Activated gamma-delta T cell (primary cell): Measurements from ENCODE around the gene GPRC5C.
A peak's percentile ranks its signal among the peaks of the same experiment; 100 is the strongest.

Experiments
- DNase-seq: peaks from one replicate; lab custom pipeline; 2025; lab: John Stamatoyannopoulos, UW

Gene GPRC5C

DNA sequence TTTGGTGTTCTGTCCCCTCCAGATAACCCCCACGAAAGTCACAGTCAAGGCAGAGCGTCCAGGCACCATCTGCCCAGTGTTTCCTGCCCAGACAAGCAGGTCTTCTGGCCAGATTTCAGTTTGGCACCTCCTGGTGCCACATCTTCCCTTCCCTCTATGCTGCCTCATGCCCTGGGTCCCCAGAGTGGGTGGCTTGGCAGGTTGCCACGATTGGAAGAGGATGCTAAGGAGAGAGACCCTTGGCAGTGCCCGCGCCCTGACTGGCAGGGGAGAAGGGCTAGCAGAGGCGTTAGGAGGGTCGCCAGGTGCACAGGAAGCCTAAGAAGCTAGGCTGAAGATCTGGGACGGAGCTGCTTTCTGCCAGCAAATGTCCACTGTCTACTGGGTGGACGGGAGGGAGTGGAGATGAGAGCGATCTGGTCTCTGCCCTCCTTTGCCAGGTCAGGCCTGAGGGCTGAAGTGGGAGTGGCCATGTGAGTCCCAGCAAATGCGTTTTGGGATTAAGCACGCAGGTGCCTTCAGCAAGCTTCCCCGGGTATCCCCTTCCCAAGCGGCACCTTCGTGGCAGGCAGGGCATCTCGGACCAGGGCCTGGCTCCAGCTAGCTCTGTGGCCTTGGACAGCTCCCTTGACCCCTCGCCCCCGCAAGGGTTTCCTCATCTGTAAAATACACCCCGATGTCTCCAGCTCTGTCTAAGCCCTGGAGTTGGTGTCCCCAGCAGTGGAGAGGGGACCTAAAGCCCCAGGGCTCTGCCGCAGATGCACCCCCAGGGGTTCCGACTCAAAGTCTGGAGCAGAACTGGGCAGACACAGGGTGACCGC is 21.2 kb downstream of the GPRC5C start:
- no peak for DNase-seq

DNA sequence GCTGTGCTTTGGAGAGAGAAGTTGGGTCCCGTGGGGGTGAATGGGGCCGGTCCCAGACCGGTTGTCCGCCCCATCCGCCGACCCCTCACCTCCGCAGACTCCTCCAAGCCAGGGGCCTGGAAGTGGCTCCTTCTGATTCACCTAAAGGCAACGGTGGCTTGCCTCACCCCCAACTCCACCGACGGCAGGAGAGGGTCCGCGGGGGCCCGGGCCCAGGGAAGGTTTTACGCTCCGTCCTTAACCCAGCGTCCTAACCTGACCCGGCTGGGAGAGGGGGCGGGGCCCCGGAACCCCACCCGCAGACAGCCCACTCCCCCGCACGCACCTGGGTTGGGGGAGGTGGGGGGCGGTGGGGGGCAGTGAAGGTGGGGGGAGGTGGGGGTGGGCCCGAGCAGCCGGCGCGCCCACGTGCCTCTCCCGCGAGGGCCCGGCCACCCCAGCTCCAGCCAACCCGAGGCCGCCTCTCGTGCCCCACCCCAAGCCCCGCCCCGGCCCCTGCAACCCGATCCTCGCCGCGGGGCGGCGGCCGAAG is 21.8 kb downstream of the GPRC5C start:
- peak; percentile 66 for DNase-seq

DNA sequence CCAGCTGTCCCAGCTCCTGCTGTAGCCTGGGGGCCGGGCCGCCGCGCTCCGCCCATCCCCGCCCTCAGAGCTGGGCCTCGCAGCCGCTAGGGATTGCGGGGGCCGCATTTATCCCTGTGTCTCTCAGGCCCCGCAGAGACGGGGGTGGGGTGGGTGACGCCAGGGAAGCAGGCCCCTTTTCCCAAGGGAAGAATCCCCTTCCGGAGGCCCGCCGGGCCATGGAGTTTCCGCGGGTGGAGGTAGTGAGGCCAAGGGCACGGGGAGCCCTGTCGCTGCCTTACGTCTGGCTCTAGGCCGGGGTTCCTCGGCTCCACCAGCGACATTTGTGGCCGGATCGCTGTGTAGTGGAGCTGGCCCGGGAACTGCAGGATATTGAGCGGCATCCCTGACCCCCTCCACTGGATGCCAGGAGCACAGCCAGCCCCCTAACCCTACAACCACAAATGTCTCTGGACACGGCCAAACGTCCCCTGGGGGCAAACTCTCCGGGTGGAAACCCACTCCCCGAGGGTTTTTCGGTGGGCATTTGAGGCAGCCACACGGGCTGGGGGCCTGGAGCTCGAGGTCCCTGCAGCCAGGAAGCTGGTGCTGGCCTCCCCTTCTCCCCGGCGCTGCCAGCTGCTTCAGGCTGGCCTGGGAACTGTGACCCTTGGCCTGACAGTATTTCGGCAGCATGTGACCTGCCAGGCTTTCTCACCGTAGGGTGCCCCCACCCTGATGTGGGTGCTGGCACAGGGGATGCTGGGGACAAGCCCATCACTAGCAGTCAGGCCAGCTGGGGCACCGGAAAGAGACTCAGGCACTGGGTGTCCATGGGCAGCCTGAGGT is 22.5 kb downstream of the GPRC5C start:
- no peak for DNase-seq

DNA sequence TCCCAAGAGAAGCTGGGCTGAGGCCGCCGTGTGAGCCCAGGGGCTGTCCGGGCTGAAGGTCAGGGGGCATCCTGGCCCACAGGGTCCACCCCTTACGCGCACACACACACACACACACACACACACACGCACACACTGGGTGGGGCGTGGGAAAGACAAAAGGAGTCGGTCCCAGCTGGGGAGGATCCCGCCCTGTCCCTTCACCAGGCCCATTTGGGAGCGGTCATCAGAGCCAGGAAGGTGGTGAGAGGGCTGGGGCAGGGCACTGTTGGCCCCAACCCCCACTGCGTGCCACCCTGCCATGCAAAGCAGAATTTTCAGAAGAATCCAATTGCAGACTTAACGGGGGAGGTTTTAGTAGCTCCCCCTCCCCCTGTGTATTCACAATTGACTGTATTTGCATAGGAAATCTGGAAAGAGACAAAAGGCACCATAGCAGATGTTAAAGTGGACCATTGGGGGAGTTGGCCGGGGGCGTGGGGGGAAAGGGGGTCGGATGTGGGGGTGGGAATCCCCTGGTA is 23.2 kb downstream of the GPRC5C start:
- DNase-seq = no peak

DNA sequence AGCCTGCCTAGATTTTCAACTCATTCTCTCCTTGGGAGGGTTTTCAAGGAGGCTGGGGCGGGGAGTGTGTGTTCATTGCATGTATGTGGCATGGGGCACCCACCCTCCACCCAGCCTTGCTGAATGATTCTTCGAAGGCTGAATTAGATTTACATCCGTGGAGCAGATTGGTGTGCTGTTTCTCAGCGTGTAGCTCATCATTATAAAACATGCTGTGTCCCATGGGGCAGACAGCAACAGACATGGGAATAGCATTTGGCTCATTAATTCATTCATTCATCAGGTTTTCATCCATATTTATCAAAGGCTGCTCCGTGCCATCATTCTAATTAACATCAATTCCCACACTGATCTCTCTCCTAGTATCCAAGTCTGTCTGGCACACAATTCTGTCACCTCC is 23.9 kb downstream of the GPRC5C start:
- DNase-seq = no peak

DNA sequence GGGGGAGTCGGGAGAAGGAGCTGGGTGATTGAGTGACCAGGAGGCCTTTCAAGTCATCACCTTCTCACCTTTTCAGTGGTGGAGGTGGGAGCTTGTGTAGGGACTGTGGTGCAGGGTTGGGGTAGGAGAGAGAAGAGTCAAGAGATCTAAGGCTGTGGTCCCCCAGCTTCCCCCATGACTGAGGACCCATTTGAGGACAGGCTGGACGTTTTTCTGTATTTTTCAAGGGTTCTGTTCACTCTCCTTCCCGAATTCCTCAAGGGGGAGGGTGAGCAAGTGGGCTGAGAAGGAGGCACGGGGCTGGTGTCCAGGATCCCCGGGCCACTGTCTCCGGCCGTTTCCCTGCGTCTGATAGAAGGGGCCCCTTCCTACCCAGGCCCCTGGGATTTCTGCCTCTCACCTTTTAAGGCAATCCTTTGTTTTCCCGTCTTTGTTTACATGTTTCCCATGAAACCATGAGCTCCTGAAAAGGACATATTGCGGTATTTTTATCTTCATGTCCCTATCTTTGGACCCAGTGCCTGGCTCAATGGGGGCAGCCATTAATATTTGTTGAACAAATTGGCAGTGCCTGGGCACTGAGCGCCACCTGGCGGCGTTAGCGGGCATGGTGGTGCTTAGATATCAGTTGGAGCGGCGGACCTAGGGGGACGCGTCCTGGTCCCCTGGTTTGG is 25.4 kb downstream of the GPRC5C start:
- peak; percentile 48 for DNase-seq

DNA sequence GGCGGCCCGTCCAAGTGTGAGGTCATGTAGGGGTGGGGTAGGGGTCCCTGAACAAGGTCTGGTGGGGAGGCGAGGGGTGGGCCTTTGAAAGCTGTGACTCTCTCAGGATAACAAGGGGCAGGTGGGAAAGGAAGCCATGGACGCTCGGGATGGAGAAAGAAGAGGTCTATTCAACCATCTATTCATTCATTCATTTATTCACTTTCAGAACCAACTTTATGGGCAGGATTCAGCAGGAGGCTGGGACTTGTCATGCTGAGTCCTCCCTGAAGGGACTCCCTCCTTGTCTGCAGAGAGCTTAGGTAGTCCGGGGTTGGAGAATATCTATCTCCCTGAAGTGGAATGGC is 25.9 kb downstream of the GPRC5C start:
- DNase-seq = no peak

DNA sequence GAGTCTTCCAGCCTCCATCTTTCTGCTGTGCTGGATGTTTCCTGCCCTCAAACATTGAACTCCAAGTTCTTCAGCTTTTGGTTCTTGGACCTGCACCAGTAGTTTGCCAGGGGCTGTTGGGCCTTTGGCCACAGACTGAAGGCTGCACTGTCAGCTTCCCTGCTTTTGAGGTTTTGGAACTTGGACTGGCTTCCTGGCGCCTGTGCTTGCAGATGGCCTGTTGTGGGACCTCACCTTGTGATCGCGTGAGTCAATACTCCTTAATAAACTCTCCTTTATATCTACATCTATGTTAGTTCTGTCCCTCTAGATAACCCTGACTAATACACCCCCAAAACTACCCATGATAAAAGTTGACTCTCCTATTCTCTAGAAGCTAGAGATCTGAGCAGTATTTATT is 26.9 kb downstream of the GPRC5C start:
- DNase-seq = no peak

DNA sequence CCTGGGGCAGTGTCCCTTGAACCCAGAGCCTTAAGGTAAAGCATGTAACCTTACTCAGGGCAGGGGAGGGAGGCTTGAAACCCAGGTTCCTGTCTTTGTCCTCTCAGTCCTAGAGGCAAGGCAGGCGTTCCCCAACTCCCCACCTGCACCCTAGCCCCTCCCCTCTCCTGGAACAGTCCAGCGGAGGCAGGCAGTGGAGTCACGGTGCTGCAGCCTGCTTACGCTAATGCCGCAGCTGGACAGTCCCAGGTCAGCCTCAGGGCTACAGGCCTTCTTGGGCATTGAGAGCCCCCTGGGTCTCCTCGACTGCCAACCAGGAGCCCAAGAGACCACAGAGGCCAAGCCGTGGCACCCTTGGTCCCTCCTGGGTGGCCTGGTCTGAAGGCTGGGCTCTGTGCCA is 27.7 kb downstream of the GPRC5C start:
- no peak for DNase-seq

DNA sequence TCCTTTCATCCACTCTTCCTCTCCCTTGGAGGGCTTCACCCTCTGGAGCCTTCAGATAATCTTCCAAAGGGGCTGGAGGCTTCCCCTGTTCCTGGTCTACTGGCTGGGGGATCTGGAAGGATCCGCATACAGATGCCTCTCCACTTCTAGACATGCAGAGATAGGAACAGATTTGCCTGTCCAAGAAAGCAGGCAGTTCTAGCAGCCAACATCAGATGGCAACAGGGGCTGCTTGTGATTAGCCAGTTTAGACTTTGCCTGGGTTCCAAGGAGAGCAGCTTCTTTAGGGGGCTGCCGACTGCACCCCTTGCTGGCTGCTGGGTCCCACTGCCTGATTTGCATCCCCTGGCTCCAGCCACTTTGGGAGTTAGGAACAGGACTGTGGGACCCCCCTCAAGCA is 28.4 kb downstream of the GPRC5C start:
- no peak for DNase-seq

DNA sequence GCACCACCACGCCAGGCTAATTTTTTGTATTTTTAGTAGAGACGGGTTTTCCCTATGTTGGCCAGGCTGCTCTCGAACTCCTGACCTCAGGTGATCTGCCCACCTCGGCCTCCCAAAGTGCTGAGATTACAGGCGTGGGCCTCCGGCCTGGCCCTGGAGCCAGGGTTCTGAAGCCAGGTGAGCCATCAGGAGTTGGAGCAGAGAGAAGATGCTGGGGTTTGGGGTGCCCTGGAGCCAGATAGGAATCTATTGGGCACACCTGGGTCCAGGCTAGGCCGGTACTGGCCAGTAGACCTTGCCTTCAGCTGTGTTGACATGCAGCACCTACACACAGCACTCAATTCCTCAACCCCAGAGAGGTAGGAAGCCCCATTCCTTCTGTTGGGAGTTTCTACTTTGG is 29.1 kb downstream of the GPRC5C start:
- no peak for DNase-seq

DNA sequence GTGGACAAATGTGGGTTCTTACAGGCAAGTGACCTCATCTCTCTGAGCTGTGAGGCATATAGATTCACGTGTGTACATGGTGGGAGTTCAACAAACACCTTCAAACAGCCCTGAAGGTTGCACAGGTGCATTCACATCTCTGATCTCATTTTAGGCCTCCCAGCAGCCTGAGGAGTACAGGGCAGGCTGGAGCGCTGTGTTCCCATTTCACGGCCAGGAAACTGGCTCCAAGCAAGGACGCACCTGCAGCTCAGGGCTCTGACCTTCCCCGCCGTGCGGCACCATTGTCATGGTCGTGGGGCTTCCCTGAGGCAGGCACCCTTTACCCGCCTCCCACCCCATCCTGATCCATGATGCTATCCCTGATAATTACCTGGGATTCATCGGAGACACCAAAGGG is 29.7 kb downstream of the GPRC5C start:
- no peak for DNase-seq

DNA sequence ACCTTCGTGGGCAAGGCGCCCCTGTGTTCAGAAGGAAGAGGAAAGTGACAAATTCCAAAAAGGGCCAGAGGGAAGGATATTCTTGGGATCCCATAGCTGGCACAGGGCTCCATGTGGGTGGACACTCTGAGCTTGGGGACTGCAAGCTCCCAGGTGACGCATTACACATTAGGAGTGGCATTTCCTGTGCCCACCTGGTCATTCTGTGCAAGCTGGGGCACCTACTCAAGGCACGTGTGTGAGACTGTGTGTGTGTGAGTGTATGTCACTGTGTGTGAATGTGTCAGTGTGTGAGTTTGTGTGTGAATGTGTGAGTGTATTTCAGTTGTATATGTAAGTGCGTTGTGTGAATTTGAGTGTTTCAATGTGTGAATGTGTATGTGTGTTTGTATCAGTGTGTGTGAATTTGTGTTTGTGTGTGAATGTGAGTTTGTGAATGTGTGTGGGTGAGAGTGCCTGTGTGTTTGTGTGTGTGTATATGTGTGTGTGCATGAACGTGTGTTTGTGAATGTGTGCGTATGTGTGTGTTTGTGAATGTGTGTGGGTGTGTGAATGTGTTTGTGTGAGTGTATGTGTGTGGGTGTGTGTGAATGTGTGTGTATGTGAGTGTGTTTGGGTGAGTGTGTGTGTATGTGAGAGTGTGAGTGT is 33.0 kb downstream of the GPRC5C start:
- no peak for DNase-seq

DNA sequence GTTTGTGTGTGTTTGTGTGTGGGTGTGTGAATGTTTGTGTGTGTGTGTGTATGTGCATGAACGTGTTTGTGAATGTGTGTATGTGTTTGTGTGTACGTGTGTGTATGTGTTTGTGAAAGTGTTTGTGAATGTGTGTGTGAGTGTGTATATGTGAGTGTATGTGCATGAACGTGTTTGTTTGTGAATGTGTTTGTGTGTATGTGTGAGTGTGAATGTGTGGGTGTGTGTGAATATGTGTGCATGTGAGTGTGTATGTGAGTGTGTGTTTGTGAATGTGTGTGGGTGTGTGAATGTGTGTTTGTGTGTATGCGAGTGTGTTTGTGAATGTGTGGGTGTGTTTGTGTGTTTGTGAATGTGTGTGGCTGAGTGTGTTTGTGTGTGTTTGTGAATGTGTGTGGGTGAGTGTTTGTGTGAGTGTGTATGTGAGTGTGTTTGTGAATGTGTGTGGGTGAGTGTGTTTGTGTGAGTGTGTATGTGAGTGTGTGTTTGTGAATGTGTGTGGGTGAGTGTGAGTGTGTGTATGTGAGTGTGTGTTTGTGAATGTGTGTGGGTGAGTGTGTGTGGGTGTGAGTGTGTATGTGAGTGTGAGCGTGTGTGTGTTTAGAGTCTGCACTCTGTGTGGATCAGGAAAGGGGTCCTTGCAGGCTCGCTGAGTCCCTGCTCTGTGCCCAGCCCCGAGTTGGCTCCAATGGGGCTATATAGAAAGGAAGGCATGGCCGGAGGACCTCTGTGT is 33.7 kb downstream of the GPRC5C start:
- no peak for DNase-seq

DNA sequence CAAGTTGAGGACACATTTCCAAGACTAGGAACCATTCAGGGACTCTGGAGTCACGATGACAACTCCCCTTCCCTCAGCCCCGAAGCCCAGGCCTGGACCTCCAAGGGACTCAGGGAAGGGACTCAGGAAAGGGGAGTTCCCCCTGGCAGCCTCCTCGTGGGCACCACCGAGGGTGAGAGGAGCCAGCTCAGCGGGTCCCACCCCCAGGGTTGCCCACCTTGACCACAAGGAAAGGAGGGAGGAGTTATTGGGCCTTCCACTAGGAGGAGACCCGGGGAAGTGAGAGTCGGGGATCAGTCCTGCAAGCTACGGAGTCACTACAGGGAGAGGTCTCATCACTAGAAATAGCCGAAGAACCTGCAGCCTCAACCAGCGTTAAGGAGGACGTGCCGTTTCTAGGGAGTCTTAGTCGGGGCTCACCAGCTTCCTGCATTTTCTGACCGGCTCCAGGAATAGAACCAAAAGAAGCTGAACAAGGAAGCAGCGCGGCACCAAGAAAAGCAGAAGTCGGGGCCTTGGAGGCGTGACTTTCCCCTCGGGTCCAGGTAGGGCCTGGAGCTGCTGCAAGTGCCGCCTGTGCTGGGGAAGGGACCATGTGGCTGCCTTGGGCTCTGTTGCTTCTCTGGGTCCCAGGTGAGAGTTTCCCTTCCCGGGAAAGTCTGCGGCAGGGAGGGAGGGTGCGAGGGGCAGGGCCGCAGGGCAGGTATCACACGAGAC is 34.4 kb downstream of the GPRC5C start, which contains the start of gene CD300A:
Gene CD300A, plus strand, starts transcription at position 524 of the 717 bp plus-strand sequence. Its CDS starts 70 bp downstream, at position 594.
- DNase-seq = no peak

DNA sequence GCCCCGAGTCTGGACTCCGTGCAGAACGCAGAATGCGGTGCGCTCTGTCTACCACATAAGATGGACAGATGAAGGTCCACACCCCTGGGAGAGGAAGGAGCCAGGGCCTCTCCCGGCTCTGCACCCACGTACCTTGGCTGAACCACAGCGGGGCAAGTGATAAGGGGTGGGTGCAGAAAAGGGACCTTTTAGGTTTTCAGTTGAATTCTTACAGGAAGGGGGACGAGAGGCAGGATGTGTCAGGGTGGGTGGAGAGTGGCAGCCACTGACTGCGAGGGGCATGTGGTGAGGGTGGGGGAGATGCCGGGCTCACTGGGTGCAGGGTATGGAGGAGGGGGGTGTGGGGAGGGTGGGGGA is 34.9 kb downstream of the GPRC5C start:
- DNase-seq = no peak

DNA sequence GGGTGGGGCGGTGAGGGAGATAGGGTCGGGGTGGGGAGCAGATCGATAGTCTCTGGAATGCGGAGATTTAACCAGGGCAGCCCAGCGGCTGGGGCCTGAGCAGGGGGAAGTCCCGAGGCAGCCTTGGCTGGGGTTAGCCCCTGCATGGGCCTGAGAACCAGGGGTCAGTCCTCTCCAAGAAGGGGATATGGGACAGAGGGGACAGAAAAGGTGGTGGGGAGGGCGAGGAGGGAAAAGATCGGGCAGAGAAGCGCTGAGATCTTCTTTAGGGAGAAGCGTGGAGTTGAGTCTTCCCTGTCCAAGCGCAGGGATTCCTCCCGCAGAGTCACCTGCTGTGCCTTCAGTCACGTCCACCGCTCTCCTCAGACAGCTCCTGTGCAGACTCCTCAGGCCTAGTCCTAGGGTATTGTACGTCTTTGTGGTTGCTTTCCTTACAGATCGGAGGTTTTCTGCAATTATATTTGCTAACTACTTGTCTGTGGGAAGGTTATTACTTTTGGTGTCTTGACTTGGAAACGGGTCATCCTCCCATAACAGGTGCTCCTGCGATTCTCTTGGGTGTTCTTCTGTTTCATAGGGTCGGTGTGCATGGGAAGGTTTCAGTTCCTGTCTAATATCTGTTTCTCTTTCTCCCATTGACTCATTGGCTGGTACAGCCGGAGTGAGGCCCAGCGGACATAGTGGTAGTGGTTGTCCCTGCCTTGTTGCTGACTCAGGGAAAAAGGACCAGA is 35.5 kb downstream of the GPRC5C start:
- no peak for DNase-seq

DNA sequence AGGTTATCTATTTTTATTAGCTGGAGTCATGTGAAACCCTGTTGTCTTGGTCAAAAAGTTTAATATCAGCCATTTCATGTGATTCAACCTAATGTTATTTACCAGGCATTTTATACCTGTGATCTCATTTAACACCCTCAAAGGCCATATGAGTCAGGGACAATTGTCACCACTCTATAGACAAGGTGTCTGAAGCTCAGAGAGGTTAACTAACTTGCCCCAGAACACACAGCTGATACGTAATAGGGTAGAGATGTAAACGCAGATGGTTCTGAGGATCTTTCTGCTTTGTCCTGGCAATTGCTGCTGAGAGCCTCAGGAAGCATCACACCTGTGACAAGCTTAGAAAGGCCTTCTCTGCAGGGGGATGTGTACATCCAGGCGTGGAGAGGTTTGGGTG is 39.5 kb downstream of the GPRC5C start:
- no peak for DNase-seq

DNA sequence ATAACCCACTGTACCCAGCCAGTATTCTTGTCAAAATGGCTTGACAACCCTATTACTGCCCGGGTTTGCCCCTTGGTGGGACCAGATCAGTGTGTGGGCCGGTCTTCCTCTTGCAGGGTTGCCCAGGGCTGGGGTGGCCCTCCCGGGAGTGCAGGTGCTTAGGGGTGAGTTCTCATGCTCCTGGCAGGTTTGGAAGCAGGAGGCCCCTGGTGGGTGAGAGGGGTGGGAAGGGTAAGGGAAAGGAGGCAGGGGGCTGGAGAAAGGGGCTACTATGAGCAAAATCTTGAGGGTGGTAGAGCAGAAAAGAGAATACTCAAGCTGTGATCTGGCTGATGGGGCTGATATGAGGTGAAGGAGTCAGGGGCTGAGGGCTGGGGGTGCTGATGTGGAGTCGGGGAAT is 41.0 kb downstream of the GPRC5C start:
- no peak for DNase-seq

DNA sequence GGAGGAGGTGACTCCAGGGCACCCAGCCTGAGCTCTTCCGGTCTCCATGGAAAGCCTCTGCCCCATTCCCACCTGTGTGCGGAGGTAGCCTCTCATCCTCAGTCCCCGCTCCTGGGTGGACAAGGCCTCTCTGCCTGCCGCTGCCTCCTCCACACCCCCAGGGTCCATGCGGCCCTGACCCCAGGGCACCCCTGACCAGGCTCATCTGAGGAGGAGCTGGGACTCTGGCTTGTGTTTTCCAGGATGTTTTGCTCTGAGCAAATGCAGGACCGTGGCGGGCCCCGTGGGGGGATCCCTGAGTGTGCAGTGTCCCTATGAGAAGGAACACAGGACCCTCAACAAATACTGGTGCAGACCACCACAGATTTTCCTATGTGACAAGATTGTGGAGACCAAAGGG is 41.4 kb downstream of the GPRC5C start:
- no peak for DNase-seq
